ENCODE results near the gene TCP1. TPM values are rescaled to one million over a fixed set of nuclear protein-coding genes. Genes with fewer than 3 reads are reported as not detected.

TCP1 gene
- total and polyA plus RNA-seq, 2 experiments from 2014 or later: 222 to 346 TPM

- Histone ChIP-seq H3K79me2 (replicated peaks; ENCODE audit: insufficient read depth) (no peaks in the 10 kb centered on the region), H3K4me2 (no peak overlapping the region), H3K9me2 (ENCODE audit: insufficient read depth) (no peaks in the 10 kb centered on the region), H3K27ac (ENCODE audit: low read depth) (no peak overlapping the region), H3F3A (replicated peaks; ENCODE audit: low read depth) (no peaks in the 10 kb centered on the region), H3K4me1 (ENCODE audit: insufficient read depth) (no peaks in the 10 kb centered on the region), H3K4me3 (no peak overlapping the region), H4K20me1 (replicated peaks; ENCODE audit: insufficient read depth) (no peaks in the 10 kb centered on the region), H2AFZ (no peak overlapping the region), H3K36me3 (ENCODE audit: insufficient read depth) (no peaks in the 10 kb centered on the region), H3K27me3 (ENCODE audit: insufficient read depth) (no peaks in the 10 kb centered on the region)
- H3K9me3 Mint-ChIP-seq: no peaks in the 10 kb centered on the region
- H3K27me3 Mint-ChIP-seq (ENCODE audit: insufficient read depth, low read depth, poor library complexity): peaks cover 6% of the 10 kb centered on the region
- no peaks in the 10 kb centered on the region; the same call in 2 of the 3 replicates for H3K36me3 Mint-ChIP-seq (ENCODE audit: low read depth)
- no peak overlapping the region for H3K4me3 Mint-ChIP-seq
- ATAC-seq (no peak), DNase-seq (ENCODE audit: low spot score) (no peak)
- H3K27ac Mint-ChIP-seq: peak overlapping the region; percentile 47; the same call in 1 of the 2 replicates
- H3K4me1 Mint-ChIP-seq: peaks cover 4% of the 10 kb centered on the region; the same call in 1 of the 3 replicates
- TF ChIP-seq JUNB (IDR thresholded peaks at IDR 0.05; ENCODE audit: unreplicated experiment): no peak
- no peak for TF ChIP-seq ZNF114 (CRISPR knock-in tag; IDR thresholded peaks at IDR 0.05)
- TF ChIP-seq CREB1 (CRISPR knock-in tag; IDR thresholded peaks at IDR 0.05; ENCODE audit: low read depth): no peak
- TF ChIP-seq ZNF462 (CRISPR knock-in tag; IDR thresholded peaks at IDR 0.05): no peak
- no peak for TF ChIP-seq CTCF (conservative IDR thresholded peaks at IDR 0.05; ENCODE audit: low read depth in 2 of 2)
- TF ChIP-seq ZNF331 (CRISPR knock-in tag; IDR thresholded peaks at IDR 0.05; ENCODE audit: low read depth): no peak
- no peak for TF ChIP-seq STAT1 (IDR thresholded peaks at IDR 0.05; ENCODE audit: unreplicated experiment)
- TF ChIP-seq POLR2AphosphoS5 (IDR thresholded peaks at IDR 0.05; ENCODE audit: low read depth): no peak
- TF ChIP-seq EZH2 (IDR thresholded peaks at IDR 0.05; ENCODE audit: low read depth, unreplicated experiment): no peak
- no peak for TF ChIP-seq NANOG (IDR thresholded peaks at IDR 0.05; ENCODE audit: borderline replicate concordance)
- no peak for TF ChIP-seq REST (IDR thresholded peaks at IDR 0.05; ENCODE audit: unreplicated experiment)
- no peak for TF ChIP-seq EZH2phosphoT487 (IDR thresholded peaks at IDR 0.05; ENCODE audit: unreplicated experiment)
Observed at GRCh38 chr6:159805440-159806020, 16.1 kb upstream of the TCP1 start.

Measured in GM23338 (cell line).